WTC11 (cell line): ENCODE results near the gene ZC3HAV1L. TPM values are rescaled to one million over a fixed set of nuclear protein-coding genes. Genes with fewer than 3 reads are reported as not detected.

Experiments used
- ATAC-seq: fragments of 200-7000 bp; cut with Tn5 transposase; 2 replicates; pipeline ENCODE4 v1.10.0; 2021; ENCODE audit warnings: mild to moderate bottlenecking, moderate library complexity
- CTCF ChIA-PET: fragments of 300-600 bp; sonication (Branson Sonifier 250); formaldehyde crosslinking; loops from one replicate; lab custom pipeline; 2021; ENCODE audit warnings: antibody characterized with exemption; lab: Charles Lee
- POLR2A ChIA-PET: fragments of 350-600 bp; sonication (Branson Sonifier 250); formaldehyde crosslinking; loops from one replicate; lab custom pipeline; 2021; ENCODE audit warnings: antibody characterized with exemption; lab: Charles Lee
- DNase-seq: peaks from one replicate; pipeline ENCODE4 v3.0.0; 2021; ENCODE audit warnings: low spot score
- H3K27ac Mint-ChIP-seq: 2 replicates; pipeline ENCODE4 v1.8.0; 2021; ENCODE audit warnings: mixed read lengths
- H3K27me3 Mint-ChIP-seq: 2 replicates; pipeline ENCODE4 v1.8.0; 2021; ENCODE audit warnings: low read depth, mild to moderate bottlenecking, moderate library complexity, mixed read lengths
- H3K36me3 Mint-ChIP-seq: 2 replicates; pipeline ENCODE4 v1.8.0; 2021; ENCODE audit warnings: mixed read lengths
- H3K4me1 Mint-ChIP-seq: 2 replicates; pipeline ENCODE4 v1.8.0; 2022; ENCODE audit warnings: mixed read lengths
- H3K4me3 Mint-ChIP-seq: 2 replicates; pipeline ENCODE4 v1.8.0; 2021; ENCODE audit warnings: mild to moderate bottlenecking, moderate library complexity, mixed read lengths
- H3K9me3 Mint-ChIP-seq: 2 replicates; pipeline ENCODE4 v1.8.0; 2021; ENCODE audit warnings: mixed read lengths
- EMX1 ChIP-seq: fragments of 250-450 bp; sonication (Bioruptor Pico); IDR thresholded peaks from 2 replicates; pipeline ENCODE4 v1.8.0; 2021; ENCODE audit warnings: mild to moderate bottlenecking
- FOXK1 ChIP-seq: sonication (generic); formaldehyde crosslinking; IDR thresholded peaks from 2 replicates; pipeline ENCODE4 v1.8.0; 2022; ENCODE audit warnings: mild to moderate bottlenecking, moderate library complexity, missing genetic modification reagents
- GTF2I ChIP-seq: fragments of 250-450 bp; sonication (Bioruptor Pico); conservative IDR thresholded peaks from 2 replicates; pipeline ENCODE4 v1.4.0; 2021; ENCODE audit warnings: mild to moderate bottlenecking
- KAT7 ChIP-seq: sonication (generic); formaldehyde crosslinking; IDR thresholded peaks from 2 replicates; pipeline ENCODE4 v1.8.1; 2023; ENCODE audit warnings: missing genetic modification reagents, mild to moderate bottlenecking, borderline replicate concordance
- NR2C2 ChIP-seq: sonication (generic); formaldehyde crosslinking; IDR thresholded peaks from 2 replicates; pipeline ENCODE4 v1.8.0; 2022; ENCODE audit warnings: mild to moderate bottlenecking, missing genetic modification reagents
- ZBTB21 ChIP-seq: sonication (generic); formaldehyde crosslinking; IDR thresholded peaks from 2 replicates; pipeline ENCODE4 v1.8.1; 2023; ENCODE audit warnings: mild to moderate bottlenecking, missing genetic modification reagents, borderline replicate concordance
- ZNF219 ChIP-seq: sonication (generic); formaldehyde crosslinking; IDR thresholded peaks from 2 replicates; pipeline ENCODE4 v1.8.0; 2023; ENCODE audit warnings: missing genetic modification reagents, mild to moderate bottlenecking, borderline replicate concordance
- ZNF263 ChIP-seq: sonication (generic); formaldehyde crosslinking; IDR thresholded peaks from 2 replicates; pipeline ENCODE4 v1.8.1; 2022; ENCODE audit warnings: low read depth, mild to moderate bottlenecking, moderate library complexity, missing genetic modification reagents
- total RNA-seq: library from RNA; stranded (reverse); gene quantifications from 3 replicates; pipeline ENCODE4 v1.2.3, GENCODE V29; 2021
- TF ChIP-seq, protein P1 (sequence below): sonication (generic); formaldehyde crosslinking; IDR thresholded peaks from 2 replicates; pipeline ENCODE4 v1.8.0; 2022; ENCODE audit warnings: mild to moderate bottlenecking, missing genetic modification reagents
- TF ChIP-seq, protein P2 (sequence below): fragments of 250-450 bp; sonication (Bioruptor Pico); IDR thresholded peaks from 2 replicates; pipeline ENCODE4 v1.9.0; 2021; ENCODE audit warnings: mild to moderate bottlenecking, borderline replicate concordance
- TF ChIP-seq, protein P3 (sequence below): sonication (generic); formaldehyde crosslinking; IDR thresholded peaks from 2 replicates; pipeline ENCODE4 v1.8.1; 2023; ENCODE audit warnings: mild to moderate bottlenecking, moderate library complexity, missing genetic modification reagents
- TF ChIP-seq, protein P4 (sequence below): sonication (generic); formaldehyde crosslinking; conservative IDR thresholded peaks from 2 replicates; pipeline ENCODE4 v1.8.1; 2023; ENCODE audit warnings: mild to moderate bottlenecking, low read depth, missing genetic modification reagents, moderate library complexity
- TF ChIP-seq, protein P5 (sequence below): sonication (generic); formaldehyde crosslinking; IDR thresholded peaks from 2 replicates; pipeline ENCODE4 v1.8.1; 2022; ENCODE audit warnings: mild to moderate bottlenecking, moderate library complexity, missing genetic modification reagents

Gene ZC3HAV1L
- total RNA-seq, 1 experiment from 2014 or later: 5.8 TPM

DNA sequence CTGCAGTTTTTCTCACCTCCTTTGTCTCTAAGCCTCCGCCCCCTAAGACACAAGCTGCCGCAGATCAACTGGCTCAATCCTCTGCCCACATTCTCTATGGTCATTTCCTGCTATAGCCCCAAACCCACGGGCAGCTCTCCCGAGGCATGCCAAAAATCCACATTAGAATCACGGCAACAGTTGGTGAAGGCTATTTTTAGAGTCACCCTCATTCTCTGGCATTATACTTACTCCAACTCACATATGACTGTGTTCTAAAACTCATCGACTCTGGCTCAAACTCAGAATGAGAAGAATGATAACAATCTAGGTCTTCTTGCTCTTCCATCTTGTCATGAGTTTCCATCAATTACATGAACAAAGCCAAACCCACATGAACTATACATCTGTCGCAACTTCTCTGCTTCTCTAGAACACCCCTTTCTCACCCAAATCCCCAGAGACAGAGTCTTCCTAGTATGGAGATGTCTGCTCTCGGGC, 43.8 kb downstream of the ZC3HAV1L start:
- Mint-ChIP-seq H3K27ac (no peak overlapping the region), H3K36me3 (peaks cover 12% of the 10 kb centered on the region), H3K27me3 (no peaks in the 10 kb centered on the region), H3K4me1 (no peaks in the 10 kb centered on the region), H3K4me3 (no peak overlapping the region), H3K9me3 (peaks cover 22% of the 10 kb centered on the region)
- DNase-seq (no peak), ATAC-seq (no peak)
- POLR2A ChIA-PET: no interaction called here
- CTCF ChIA-PET: no interaction called here
- TF ChIP-seq EMX1 (CRISPR knock-in tag) (no peak), KAT7 (no peak)
- TF ChIP-seq, protein P1, sequence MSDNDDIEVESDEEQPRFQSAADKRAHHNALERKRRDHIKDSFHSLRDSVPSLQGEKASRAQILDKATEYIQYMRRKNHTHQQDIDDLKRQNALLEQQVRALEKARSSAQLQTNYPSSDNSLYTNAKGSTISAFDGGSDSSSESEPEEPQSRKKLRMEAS (CRISPR knock-in tag): no peak
- TF ChIP-seq, protein P2, sequence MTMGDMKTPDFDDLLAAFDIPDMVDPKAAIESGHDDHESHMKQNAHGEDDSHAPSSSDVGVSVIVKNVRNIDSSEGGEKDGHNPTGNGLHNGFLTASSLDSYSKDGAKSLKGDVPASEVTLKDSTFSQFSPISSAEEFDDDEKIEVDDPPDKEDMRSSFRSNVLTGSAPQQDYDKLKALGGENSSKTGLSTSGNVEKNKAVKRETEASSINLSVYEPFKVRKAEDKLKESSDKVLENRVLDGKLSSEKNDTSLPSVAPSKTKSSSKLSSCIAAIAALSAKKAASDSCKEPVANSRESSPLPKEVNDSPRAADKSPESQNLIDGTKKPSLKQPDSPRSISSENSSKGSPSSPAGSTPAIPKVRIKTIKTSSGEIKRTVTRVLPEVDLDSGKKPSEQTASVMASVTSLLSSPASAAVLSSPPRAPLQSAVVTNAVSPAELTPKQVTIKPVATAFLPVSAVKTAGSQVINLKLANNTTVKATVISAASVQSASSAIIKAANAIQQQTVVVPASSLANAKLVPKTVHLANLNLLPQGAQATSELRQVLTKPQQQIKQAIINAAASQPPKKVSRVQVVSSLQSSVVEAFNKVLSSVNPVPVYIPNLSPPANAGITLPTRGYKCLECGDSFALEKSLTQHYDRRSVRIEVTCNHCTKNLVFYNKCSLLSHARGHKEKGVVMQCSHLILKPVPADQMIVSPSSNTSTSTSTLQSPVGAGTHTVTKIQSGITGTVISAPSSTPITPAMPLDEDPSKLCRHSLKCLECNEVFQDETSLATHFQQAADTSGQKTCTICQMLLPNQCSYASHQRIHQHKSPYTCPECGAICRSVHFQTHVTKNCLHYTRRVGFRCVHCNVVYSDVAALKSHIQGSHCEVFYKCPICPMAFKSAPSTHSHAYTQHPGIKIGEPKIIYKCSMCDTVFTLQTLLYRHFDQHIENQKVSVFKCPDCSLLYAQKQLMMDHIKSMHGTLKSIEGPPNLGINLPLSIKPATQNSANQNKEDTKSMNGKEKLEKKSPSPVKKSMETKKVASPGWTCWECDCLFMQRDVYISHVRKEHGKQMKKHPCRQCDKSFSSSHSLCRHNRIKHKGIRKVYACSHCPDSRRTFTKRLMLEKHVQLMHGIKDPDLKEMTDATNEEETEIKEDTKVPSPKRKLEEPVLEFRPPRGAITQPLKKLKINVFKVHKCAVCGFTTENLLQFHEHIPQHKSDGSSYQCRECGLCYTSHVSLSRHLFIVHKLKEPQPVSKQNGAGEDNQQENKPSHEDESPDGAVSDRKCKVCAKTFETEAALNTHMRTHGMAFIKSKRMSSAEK (CRISPR knock-in tag): no peak
- TF ChIP-seq, protein P3, sequence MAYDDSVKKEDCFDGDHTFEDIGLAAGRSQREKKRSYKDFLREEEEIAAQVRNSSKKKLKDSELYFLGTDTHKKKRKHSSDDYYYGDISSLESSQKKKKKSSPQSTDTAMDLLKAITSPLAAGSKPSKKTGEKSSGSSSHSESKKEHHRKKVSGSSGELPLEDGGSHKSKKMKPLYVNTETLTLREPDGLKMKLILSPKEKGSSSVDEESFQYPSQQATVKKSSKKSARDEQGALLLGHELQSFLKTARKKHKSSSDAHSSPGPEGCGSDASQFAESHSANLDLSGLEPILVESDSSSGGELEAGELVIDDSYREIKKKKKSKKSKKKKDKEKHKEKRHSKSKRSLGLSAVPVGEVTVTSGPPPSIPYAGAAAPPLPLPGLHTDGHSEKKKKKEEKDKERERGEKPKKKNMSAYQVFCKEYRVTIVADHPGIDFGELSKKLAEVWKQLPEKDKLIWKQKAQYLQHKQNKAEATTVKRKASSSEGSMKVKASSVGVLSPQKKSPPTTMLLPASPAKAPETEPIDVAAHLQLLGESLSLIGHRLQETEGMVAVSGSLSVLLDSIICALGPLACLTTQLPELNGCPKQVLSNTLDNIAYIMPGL (CRISPR knock-in tag): no peak
- TF ChIP-seq, protein P4, sequence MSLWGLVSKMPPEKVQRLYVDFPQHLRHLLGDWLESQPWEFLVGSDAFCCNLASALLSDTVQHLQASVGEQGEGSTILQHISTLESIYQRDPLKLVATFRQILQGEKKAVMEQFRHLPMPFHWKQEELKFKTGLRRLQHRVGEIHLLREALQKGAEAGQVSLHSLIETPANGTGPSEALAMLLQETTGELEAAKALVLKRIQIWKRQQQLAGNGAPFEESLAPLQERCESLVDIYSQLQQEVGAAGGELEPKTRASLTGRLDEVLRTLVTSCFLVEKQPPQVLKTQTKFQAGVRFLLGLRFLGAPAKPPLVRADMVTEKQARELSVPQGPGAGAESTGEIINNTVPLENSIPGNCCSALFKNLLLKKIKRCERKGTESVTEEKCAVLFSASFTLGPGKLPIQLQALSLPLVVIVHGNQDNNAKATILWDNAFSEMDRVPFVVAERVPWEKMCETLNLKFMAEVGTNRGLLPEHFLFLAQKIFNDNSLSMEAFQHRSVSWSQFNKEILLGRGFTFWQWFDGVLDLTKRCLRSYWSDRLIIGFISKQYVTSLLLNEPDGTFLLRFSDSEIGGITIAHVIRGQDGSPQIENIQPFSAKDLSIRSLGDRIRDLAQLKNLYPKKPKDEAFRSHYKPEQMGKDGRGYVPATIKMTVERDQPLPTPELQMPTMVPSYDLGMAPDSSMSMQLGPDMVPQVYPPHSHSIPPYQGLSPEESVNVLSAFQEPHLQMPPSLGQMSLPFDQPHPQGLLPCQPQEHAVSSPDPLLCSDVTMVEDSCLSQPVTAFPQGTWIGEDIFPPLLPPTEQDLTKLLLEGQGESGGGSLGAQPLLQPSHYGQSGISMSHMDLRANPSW: no peak

DNA sequence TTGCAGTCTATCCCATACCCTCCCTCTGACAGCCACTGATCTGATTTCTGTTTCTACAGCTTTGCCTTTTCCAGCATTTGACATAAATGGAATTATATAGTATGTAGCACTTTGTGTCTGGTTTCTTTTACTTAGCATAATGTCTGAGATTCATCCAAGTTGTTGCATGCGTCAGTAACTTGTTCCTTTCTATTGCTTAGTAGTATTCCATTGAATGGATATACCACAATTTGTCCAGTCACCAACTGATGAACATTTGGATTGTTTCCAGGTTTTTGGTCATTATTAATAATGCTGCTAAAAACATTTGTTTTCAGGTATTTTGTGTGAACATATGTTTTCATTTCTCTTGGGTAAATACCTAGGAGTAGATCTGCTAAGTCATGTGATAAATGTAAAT, 48.2 kb downstream of the ZC3HAV1L start:
- DNase-seq (no peak), ATAC-seq (no peak)
- Mint-ChIP-seq H3K4me3 (no peak overlapping the region), H3K9me3 (peaks cover 25% of the 10 kb centered on the region), H3K4me1 (no peaks in the 10 kb centered on the region; the same call in 1 of the 2 replicates), H3K27ac (no peak overlapping the region), H3K27me3 (peaks cover 10% of the 10 kb centered on the region), H3K36me3 (peaks cover 12% of the 10 kb centered on the region)
- ChIA-PET POLR2A (no interaction called here), CTCF (interaction anchor here (0.6 kb wide), 1 partner anchor 79 kb away, joined by 3 read pairs; no protein-coding TSS in a partner anchor)
- peak; percentile 86 for TF ChIP-seq GTF2I (CRISPR knock-in tag)
- TF ChIP-seq, protein P5, sequence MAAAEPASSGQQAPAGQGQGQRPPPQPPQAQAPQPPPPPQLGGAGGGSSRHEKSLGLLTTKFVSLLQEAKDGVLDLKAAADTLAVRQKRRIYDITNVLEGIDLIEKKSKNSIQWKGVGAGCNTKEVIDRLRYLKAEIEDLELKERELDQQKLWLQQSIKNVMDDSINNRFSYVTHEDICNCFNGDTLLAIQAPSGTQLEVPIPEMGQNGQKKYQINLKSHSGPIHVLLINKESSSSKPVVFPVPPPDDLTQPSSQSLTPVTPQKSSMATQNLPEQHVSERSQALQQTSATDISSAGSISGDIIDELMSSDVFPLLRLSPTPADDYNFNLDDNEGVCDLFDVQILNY (CRISPR knock-in tag): no peak

DNA sequence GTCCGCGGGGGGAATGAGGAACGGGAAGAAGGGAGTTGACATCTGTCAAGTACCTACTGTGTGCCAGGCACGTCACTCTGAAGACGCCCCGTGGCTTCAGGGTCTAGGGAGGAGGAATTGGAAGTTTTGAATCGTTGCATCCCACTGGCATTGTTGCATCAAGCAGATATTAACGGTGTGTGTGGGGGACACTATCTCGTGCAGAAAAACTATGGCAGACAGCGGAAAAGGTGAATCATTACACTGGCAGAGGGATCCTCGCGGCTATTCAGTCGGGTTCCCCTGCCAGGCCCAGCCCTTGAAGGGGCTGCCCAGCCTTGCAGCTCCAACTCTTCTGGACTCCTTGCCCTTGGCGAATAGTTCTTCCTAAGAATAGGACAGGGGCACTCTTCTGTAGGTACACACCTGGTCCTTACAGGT, 53.6 kb downstream of the ZC3HAV1L start:
- no peak overlapping the region for H3K27ac Mint-ChIP-seq
- H3K4me1 Mint-ChIP-seq: peaks cover 35% of the 10 kb centered on the region
- H3K27me3 Mint-ChIP-seq: peaks cover 28% of the 10 kb centered on the region
- no peaks in the 10 kb centered on the region for H3K36me3 Mint-ChIP-seq
- DNase-seq (no peak), ATAC-seq (no peak)
- ChIA-PET CTCF (interaction anchor here (0.6 to 2.6 kb wide), 6 partner anchors 26 to 96 kb away, joined by 3 to 8 read pairs (median 5); no protein-coding TSS in a partner anchor), POLR2A (no interaction called here)
- peaks cover 3% of the 10 kb centered on the region; the same call in 1 of the 2 replicates for H3K9me3 Mint-ChIP-seq
- H3K4me3 Mint-ChIP-seq: peak overlapping the region; percentile 68
- TF ChIP-seq ZBTB21 (CRISPR knock-in tag) (no peak), FOXK1 (peak; percentile 1; the same call in 1 of the 2 replicates), NR2C2 (no peak), ZNF219 (no peak), ZNF263 (no peak)
